ENCODE measurements around the gene PDPR.
"Not testable (repeated sequence)": the region's sequence is repeated elsewhere in the genome, so short reads cannot be mapped to it uniquely, and the experiment has no call there.

PDPR gene

GRCh38 chr16:70113982-70114826, at the start of gene PDPR:
Gene PDPR, plus strand, starts transcription at chr16:70114332. Its CDS starts 6,161 bp downstream, at chr16:70120493.
- not testable (repeated sequence) for H3K9me3 Mint-ChIP-seq; H3K27me3 Mint-ChIP-seq (ENCODE audit: low read depth); H3K36me3 Mint-ChIP-seq (ENCODE audit: low read depth)
- Mint-ChIP-seq H3K4me3 (peak within 1 kb of the TSS; percentile 88), H3K27ac (peak within 1 kb of the TSS; percentile 71), H3K4me1 (ENCODE audit: low read depth) (peaks cover 14% of the 10 kb centered on the region)

GRCh38 chr16:70064841-70065370, 49.2 kb upstream of the PDPR start:
- not testable (repeated sequence) for H3K9me3 Mint-ChIP-seq; H3K36me3 Mint-ChIP-seq (ENCODE audit: low read depth); H3K27me3 Mint-ChIP-seq (ENCODE audit: low read depth); H3K27ac Mint-ChIP-seq; H3K4me1 Mint-ChIP-seq (ENCODE audit: low read depth)
- H3K4me3 Mint-ChIP-seq, result peak overlapping the region; percentile 71

GRCh38 chr16:70065376-70065745, 48.8 kb upstream of the PDPR start:
- not testable (repeated sequence) for H3K4me1 Mint-ChIP-seq (ENCODE audit: low read depth); H3K27me3 Mint-ChIP-seq (ENCODE audit: low read depth); H3K27ac Mint-ChIP-seq; H3K36me3 Mint-ChIP-seq (ENCODE audit: low read depth); H3K9me3 Mint-ChIP-seq
- H3K4me3 Mint-ChIP-seq, result peak overlapping the region; percentile 75

GRCh38 chr16:70065746-70066658, 48.1 kb upstream of the PDPR start:
- peak overlapping the region; percentile 75 for H3K4me3 Mint-ChIP-seq
- not testable (repeated sequence) for H3K36me3 Mint-ChIP-seq (ENCODE audit: low read depth); H3K9me3 Mint-ChIP-seq; H3K4me1 Mint-ChIP-seq (ENCODE audit: low read depth); H3K27me3 Mint-ChIP-seq (ENCODE audit: low read depth)
- H3K27ac Mint-ChIP-seq, result peak overlapping the region; percentile 36

GRCh38 chr16:70066751-70067150, 47.4 kb upstream of the PDPR start:
- H3K4me3 Mint-ChIP-seq, result peak overlapping the region; percentile 60
- not testable (repeated sequence) for H3K4me1 Mint-ChIP-seq (ENCODE audit: low read depth); H3K27me3 Mint-ChIP-seq (ENCODE audit: low read depth); H3K27ac Mint-ChIP-seq; H3K36me3 Mint-ChIP-seq (ENCODE audit: low read depth); H3K9me3 Mint-ChIP-seq

GRCh38 chr16:70079081-70079480, 35.1 kb upstream of the PDPR start:
- not testable (repeated sequence) for H3K9me3 Mint-ChIP-seq; H3K27me3 Mint-ChIP-seq (ENCODE audit: low read depth); H3K4me3 Mint-ChIP-seq; H3K36me3 Mint-ChIP-seq (ENCODE audit: low read depth); H3K27ac Mint-ChIP-seq; H3K4me1 Mint-ChIP-seq (ENCODE audit: low read depth)

- H3K27ac Mint-ChIP-seq; H3K4me3 Mint-ChIP-seq; H3K27me3 Mint-ChIP-seq (ENCODE audit: low read depth); H3K4me1 Mint-ChIP-seq (ENCODE audit: low read depth); H3K9me3 Mint-ChIP-seq; H3K36me3 Mint-ChIP-seq (ENCODE audit: low read depth): not testable (repeated sequence)
Observed at GRCh38 chr16:70081219-70081618, 32.9 kb upstream of the PDPR start.

- not testable (repeated sequence) for H3K27ac Mint-ChIP-seq; H3K4me3 Mint-ChIP-seq; H3K27me3 Mint-ChIP-seq (ENCODE audit: low read depth); H3K36me3 Mint-ChIP-seq (ENCODE audit: low read depth); H3K9me3 Mint-ChIP-seq; H3K4me1 Mint-ChIP-seq (ENCODE audit: low read depth)
Observed at GRCh38 chr16:70083931-70084330, 30.2 kb upstream of the PDPR start.

GRCh38 chr16:70088160-70088559, 26.0 kb upstream of the PDPR start:
- not testable (repeated sequence) for H3K27me3 Mint-ChIP-seq (ENCODE audit: low read depth); H3K4me1 Mint-ChIP-seq (ENCODE audit: low read depth); H3K27ac Mint-ChIP-seq; H3K4me3 Mint-ChIP-seq; H3K9me3 Mint-ChIP-seq; H3K36me3 Mint-ChIP-seq (ENCODE audit: low read depth)

GRCh38 chr16:70088877-70089276, 25.3 kb upstream of the PDPR start:
- not testable (repeated sequence) for H3K36me3 Mint-ChIP-seq (ENCODE audit: low read depth); H3K27me3 Mint-ChIP-seq (ENCODE audit: low read depth); H3K27ac Mint-ChIP-seq; H3K4me1 Mint-ChIP-seq (ENCODE audit: low read depth); H3K4me3 Mint-ChIP-seq; H3K9me3 Mint-ChIP-seq

GRCh38 chr16:70089289-70089688, 24.8 kb upstream of the PDPR start:
- H3K27ac Mint-ChIP-seq; H3K4me1 Mint-ChIP-seq (ENCODE audit: low read depth); H3K36me3 Mint-ChIP-seq (ENCODE audit: low read depth); H3K9me3 Mint-ChIP-seq; H3K4me3 Mint-ChIP-seq; H3K27me3 Mint-ChIP-seq (ENCODE audit: low read depth): not testable (repeated sequence)

GRCh38 chr16:70091104-70091503, 23.0 kb upstream of the PDPR start:
- not testable (repeated sequence) for H3K4me1 Mint-ChIP-seq (ENCODE audit: low read depth); H3K4me3 Mint-ChIP-seq; H3K27ac Mint-ChIP-seq; H3K27me3 Mint-ChIP-seq (ENCODE audit: low read depth); H3K36me3 Mint-ChIP-seq (ENCODE audit: low read depth); H3K9me3 Mint-ChIP-seq

GRCh38 chr16:70094096-70094495, 20.0 kb upstream of the PDPR start:
- H3K27ac Mint-ChIP-seq, result not testable (repeated sequence)

GRCh38 chr16:70109583-70110279, 4.4 kb upstream of the PDPR start:
- not testable (repeated sequence) for H3K27ac Mint-ChIP-seq, H3K4me3 Mint-ChIP-seq, H3K9me3 Mint-ChIP-seq

More at GRCh38 chr16:70094096-70094495, 20.0 kb upstream of the PDPR start:
- not testable (repeated sequence) for H3K4me3 Mint-ChIP-seq; H3K9me3 Mint-ChIP-seq; H3K4me1 Mint-ChIP-seq (ENCODE audit: low read depth); H3K36me3 Mint-ChIP-seq (ENCODE audit: low read depth)
- H3K27me3 Mint-ChIP-seq (ENCODE audit: low read depth), result peaks cover 11% of the 10 kb centered on the region

GRCh38 chr16:70112162-70112561, 2.0 kb upstream of the PDPR start:
- H3K9me3 Mint-ChIP-seq; H3K4me3 Mint-ChIP-seq; H3K27ac Mint-ChIP-seq; H3K36me3 Mint-ChIP-seq (ENCODE audit: low read depth); H3K4me1 Mint-ChIP-seq (ENCODE audit: low read depth); H3K27me3 Mint-ChIP-seq (ENCODE audit: low read depth): not testable (repeated sequence)

More at GRCh38 chr16:70109583-70110279, 4.4 kb upstream of the PDPR start:
- not testable (repeated sequence) for H3K27me3 Mint-ChIP-seq (ENCODE audit: low read depth); H3K36me3 Mint-ChIP-seq (ENCODE audit: low read depth); H3K4me1 Mint-ChIP-seq (ENCODE audit: low read depth)

All from T-helper 1 cell treated with Interleukin-12 subunit alpha and Interleukin-12 subunit beta and Interleukin-4 antibody, amounts not matched to agents 30 μg/mL and 1 μg/mL, for 36 hours (primary cell).